GM12801 (cell line): ENCODE measurements around the gene PAK4.

Experiments used
- TF ChIP-seq, protein P1 (sequence below): IDR thresholded peaks from one replicate; pipeline ENCODE4 v1.5.1; 2011; ENCODE audit warnings: control low read depth; ENCODE audit not compliant: insufficient read length; ENCODE audit errors: extremely low read depth

Gene PAK4

DNA sequence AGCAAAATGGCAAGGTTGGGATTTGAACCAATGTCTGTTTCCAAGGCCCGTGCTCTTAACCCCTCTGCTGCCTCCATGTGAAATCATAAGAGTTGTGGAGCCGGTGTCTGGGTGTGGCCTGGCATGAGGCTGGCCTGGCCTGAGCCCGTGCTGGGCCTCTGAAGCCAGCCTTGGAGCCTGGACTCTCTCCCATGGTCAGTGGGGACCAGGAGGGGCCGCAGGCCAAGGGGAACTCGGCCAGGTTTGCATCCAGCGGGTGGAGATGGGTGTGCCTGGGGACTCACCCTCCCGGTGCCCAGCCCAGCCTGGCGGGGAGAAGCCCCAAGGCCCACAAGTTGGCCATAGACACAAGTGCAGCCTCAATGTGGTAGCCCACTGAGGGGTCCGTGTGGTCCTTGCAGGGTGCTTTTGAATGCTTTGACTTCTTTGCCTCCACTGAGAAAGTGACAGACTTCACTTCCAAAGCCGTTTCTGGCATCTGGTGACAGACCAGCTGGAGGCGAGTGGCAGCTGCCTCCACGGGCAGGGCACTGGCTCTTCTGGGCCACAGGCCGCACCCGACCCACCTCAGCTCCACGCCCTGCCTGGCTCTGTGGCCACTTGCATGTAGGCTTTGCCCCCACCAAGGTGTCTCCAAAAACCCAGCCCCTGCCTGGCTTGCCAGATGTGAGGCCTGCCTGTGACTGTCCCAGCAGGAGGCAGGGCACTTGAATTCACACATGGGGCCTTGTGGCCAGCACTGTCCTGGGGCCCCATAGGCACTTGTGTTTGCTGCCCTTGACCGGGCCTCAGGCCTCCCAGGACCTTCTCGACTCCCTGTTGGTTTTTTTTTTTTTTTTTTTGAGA is 45.0 kb downstream of the PAK4 start:
- TF ChIP-seq, protein P1, sequence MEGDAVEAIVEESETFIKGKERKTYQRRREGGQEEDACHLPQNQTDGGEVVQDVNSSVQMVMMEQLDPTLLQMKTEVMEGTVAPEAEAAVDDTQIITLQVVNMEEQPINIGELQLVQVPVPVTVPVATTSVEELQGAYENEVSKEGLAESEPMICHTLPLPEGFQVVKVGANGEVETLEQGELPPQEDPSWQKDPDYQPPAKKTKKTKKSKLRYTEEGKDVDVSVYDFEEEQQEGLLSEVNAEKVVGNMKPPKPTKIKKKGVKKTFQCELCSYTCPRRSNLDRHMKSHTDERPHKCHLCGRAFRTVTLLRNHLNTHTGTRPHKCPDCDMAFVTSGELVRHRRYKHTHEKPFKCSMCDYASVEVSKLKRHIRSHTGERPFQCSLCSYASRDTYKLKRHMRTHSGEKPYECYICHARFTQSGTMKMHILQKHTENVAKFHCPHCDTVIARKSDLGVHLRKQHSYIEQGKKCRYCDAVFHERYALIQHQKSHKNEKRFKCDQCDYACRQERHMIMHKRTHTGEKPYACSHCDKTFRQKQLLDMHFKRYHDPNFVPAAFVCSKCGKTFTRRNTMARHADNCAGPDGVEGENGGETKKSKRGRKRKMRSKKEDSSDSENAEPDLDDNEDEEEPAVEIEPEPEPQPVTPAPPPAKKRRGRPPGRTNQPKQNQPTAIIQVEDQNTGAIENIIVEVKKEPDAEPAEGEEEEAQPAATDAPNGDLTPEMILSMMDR: no peak

DNA sequence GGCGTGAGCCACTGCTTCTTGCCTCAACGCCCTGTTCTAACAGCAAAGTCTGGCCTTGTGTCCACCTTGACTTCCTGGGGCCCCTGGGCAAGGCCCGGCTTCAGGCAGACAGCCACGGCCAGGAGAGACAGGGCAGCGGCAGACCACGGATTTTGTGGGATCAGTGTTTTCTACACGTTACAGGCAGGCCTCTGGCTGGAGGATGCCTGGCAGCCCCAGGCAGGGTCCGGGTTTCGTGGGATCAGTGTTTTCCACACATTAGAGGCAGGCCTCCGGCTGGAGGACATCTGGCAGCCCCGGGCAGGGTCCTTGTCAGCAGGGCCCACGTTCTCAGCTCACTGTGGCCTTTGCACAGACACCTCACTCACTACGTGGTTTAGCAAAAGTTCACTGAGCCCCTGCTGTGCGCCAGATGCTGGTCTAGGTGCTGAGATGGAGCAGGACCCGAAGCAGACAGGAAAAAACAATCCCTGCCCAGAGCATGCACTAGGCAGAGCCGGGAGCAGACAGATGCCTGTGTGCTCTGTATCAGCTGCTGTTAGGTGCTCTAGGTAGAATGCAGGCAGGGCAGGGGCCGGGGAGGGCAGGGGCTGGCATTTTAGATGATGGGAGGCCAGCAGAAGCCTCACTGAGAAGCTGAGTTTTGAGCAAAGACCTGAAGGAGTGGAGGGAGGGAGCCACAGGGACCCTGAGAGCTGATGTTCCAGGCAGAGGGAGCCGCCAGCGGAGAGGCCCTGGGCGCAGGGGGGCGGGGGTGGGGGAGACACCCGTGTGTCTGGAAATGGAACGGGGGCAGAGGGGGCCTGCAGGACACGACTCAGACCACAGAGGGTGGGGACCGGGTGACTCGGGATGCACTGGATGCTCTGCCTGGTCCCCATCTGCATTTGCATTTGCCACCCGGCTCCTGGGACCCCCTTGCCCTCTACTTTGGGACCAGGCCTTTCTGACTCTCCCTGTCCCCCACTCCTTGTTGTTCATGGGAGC is 46.2 kb downstream of the PAK4 start:
- TF ChIP-seq, protein P1: no peak

DNA sequence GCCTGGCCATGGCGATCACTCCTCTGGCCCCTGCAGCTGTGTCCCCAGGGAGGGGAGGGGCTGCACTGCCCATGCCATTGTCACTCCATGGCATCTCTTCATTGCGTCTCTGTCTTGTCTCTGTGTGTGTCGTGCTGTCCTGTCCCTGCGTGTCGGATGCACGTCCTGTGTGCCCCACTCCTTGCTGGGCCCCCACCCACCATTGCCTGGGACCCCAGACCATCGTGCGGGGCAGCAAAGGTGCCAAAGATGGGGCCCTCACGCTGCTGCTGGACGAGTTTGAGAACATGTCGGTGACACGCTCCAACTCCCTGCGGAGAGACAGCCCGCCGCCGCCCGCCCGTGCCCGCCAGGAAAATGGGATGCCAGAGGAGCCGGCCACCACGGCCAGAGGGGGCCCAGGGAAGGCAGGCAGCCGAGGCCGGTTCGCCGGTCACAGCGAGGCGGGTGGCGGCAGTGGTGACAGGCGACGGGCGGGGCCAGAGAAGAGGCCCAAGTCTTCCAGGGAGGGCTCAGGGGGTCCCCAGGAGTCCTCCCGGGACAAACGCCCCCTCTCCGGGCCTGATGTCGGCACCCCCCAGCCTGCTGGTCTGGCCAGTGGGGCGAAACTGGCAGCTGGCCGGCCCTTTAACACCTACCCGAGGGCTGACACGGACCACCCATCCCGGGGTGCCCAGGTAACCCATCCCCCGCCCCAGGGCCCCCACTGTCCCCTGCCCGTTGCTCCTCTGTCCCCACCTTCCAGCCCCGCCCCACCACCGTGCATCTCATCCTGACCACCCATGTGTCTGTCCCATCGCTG is 47.3 kb downstream of the PAK4 start:
- TF ChIP-seq, protein P1: no peak

GRCh38 chr19:39173502-39173991 is 48.0 kb downstream of the PAK4 start:
- TF ChIP-seq, protein P1: no peak

DNA sequence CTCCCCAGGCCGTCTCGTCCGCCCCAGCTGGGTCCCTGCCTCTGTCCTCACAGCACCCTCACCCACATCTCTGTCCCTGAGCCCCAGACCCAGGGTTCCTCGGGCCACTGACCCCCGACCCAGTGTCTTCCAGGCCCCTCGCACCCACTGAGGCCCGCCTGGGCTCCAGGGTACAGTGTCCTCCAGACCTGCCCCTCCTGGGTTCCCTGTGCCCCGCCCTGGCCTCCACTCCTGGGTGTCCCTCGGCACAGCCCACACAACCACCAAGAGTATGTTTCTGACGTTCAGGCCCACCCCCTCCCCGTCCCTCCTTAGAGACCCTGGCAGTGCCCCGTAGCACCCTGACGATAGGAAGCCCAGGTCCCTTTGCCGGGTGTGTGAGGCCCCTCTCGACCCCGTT is 48.6 kb downstream of the PAK4 start:
- TF ChIP-seq, protein P1: no peak

DNA sequence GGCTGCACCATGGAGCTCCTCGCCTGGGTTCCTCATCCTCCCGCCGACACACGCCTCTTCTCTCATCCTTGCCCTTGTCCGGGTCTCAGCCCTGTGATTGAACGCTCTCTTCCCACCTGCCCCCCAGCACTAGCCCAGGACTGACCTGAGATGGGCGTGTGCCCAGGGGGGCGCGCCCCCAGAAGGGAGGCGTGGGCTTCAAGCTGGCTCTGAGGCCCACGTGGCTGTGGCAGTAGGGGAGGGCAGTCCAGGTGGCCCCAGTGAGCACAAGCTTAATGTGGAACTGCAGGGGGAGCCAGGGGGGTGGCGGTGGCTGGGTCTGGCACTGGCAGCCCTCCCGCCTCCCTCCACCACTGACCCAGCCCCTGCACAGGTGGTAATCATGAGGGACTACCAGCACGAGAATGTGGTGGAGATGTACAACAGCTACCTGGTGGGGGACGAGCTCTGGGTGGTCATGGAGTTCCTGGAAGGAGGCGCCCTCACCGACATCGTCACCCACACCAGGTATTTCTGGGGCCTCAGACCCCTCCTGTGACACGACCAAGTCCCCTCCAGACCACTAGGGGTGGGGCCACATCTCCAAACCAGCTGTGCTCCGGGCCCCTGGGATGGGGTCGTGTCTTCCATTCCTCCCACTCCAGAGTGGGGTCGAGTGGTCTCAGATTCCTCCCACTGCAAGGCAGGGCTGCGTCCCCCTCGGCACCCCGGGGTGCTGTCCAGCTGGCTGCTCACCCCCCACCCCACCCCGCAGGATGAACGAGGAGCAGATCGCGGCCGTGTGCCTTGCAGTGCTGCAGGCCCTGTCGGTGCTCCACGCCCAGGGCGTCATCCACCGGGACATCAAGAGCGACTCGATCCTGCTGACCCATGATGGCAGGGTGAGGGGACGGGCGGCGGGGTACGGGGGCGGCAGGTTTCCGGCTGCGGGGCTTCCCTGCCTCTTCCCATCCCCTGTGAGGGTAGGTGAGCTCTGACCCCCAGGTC is 49.3 kb downstream of the PAK4 start:
- TF ChIP-seq, protein P1: no peak
